T-helper 22 cell (primary cell): ENCODE measurements around the gene ADARB1.

Source experiments
- DNase-seq: peaks from one replicate; pipeline ENCODE4 v3.0.0-alpha.2; 2020; ENCODE audit warnings: low read depth

ADARB1 gene

DNA sequence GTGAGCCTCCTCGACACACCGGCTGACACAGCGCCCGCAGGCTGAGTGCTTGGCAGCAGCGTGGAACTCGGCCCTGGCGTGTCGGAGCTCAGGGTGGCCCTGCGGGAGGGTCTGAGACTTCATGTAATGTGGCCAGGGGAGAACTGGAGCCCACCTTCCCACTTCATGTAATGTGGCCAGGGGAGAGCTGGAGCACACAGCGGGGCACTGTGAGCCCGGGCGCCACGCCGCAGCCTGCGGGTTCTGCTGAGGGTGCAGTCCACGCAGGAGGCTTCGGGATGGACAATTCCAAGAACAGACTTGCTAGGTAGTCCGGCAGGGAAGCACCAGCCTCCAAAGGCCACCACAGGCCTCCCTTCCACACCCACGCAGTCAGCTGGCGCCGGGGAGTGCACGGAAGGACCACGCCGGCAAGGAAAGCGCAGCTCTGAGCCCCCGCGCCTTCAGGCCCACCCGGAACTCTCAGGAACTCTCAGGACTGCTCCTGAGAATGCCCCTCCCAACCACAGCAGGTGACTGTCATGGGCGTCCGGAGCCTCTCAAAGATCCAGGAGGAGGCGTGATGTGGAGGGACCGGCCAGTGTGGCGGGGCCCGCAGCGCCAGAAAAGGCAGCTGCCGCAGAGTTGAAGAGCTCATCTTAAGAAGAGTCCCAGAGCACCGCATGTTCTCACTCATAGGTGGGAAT lies 19.3 kb upstream of the ADARB1 start:
- DNase-seq = no peak

GRCh38 chr21:45055861-45056260 lies 18.5 kb upstream of the ADARB1 start:
- DNase-seq = no peak

GRCh38 chr21:45056296-45056904 lies 18.0 kb upstream of the ADARB1 start:
- no peak for DNase-seq

GRCh38 chr21:45056917-45057560 lies 17.3 kb upstream of the ADARB1 start:
- DNase-seq = no peak

GRCh38 chr21:45057886-45058285 lies 16.5 kb upstream of the ADARB1 start:
- DNase-seq = no peak

DNA sequence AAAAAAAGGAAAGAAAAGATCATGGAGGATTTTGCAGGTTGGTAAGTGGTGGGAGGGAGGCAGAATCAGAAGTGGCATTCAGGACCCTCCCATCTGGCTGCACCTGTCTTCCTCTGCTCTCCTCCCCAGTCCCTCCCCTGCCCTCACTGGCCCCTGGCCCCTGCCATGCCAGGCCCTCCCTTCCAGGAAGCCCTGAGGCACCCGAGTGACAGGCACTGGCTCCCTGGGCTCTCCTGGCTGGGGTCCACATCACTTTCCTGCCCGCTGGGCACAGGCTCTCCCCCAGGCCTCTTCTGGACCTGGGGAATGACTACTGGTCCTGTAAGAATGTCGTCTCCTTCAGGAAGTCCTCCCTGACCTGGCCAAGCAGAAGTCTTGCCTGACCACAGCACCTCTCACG lies 15.3 kb upstream of the ADARB1 start:
- DNase-seq = no peak

DNA sequence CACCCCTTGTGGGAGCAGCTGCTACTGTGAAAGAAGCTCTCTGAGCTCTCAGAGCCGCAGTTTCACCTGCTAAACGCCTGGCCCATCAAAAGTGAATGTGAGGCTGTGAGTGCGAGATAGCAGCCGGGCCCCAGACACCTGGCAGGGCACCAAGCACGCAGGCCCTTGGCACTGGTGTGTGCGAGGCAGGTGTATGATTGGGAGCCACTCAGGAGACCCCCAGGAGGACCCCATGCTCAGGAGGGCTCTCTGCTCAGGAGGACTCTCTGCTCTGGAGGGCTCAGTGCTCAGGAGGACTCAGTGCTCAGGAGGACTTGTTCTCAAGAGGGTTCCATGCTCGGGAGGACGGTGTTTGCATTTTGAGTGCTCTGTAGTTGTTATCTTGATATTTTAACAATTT lies 14.3 kb upstream of the ADARB1 start:
- no peak for DNase-seq

GRCh38 chr21:45060675-45061311 lies 13.6 kb upstream of the ADARB1 start:
- no peak for DNase-seq

DNA sequence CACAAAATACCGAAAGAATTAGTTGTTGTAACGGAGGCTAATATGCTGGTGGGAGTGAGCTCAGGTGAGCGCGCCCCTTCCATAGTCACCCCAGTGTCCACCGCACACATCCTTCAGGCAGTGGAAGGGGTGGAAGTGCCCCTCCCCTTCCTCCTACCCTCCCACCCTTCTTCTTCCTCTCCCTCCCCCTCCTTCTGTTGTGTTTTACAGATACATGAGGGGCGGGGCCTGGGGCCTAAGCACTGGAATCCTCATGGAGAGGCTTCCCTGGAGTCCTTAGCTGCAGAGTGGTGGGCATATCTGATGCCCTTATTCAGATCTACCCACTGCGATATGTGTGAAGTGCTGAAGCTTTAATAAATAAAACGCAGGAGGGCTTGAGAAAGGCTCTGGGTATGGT lies 10.3 kb upstream of the ADARB1 start:
- no peak for DNase-seq

- no peak for DNase-seq
Measured at GRCh38 chr21:45064618-45065399, 9.6 kb upstream of the ADARB1 start.

GRCh38 chr21:45067462-45068285 lies 6.7 kb upstream of the ADARB1 start:
- no peak for DNase-seq

DNA sequence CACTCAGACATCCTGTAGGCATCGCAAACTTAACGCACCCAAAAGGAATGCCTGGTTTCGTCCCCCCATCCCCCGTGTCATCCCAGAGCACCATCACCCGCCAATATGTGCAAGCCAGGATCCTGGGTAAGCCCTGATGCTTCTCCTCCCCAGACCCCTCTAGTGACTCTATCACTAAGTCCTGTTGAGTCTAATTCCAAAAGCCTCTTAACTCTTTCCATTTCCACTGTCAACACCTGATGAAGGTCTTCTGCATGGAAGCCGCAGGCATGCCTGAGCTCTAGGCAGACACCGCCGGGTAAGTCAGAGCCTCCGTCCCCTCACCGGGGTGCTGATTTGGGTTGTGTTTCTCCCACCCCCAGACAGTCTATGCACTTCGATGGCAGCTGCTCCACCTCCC lies 5.3 kb upstream of the ADARB1 start:
- no peak for DNase-seq

DNA sequence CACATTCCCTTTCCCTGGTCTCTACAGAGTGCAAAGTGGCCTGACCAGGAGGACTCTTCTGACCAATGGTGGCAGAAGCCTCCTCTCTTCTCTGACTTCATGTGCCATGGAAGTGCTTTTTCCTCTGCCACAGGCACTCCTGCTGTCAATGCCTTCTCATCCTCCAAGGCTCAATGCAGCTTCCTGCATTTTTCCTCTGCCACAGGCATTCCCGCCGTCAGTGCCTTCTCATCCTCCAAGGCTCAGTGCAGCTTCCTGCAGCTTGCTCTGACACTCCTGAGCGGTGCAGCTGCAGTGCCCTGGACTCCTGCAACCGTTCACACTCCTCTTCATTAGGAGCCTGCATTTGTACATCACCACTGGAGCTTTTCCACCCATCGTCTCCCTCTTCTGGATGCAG lies 4.7 kb upstream of the ADARB1 start:
- no peak for DNase-seq

DNA sequence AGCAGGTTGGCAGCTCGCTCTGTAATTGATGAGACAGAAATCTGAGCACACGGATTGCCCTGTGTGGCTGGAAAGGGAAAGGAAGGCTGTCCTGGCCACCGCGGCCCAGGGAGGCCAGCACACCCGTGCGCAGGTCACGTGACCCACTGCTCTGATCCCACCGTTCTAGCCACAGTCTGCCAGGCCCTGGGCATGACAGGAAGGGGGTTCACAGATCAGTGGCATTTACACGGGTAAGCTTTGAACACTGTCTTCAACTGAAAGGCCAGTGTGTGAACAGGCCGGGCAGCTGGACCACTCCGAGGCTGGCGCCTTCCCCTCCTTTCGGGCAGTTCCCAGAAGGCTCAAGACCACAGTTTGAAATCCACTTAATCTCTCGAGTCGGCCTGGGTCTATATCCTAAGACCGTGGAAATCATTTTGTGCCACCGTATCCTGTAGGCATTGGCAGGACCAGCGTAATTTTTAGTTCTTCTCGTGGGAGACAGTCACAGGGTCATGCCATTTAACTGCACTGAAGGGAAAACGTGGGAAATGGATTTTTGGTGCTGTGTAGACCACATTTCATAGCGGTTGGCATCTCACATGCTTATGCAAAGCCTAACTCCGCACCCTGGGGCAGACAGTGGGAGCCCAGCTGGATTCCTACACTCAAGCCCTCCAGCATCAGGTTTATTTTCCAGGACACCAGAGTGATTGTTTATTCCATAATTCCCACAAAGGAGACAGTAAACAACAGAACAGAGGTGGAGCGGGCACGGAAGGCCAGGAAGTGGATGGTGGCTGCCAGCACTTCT lies 3.1 kb upstream of the ADARB1 start:
- no peak for DNase-seq

DNA sequence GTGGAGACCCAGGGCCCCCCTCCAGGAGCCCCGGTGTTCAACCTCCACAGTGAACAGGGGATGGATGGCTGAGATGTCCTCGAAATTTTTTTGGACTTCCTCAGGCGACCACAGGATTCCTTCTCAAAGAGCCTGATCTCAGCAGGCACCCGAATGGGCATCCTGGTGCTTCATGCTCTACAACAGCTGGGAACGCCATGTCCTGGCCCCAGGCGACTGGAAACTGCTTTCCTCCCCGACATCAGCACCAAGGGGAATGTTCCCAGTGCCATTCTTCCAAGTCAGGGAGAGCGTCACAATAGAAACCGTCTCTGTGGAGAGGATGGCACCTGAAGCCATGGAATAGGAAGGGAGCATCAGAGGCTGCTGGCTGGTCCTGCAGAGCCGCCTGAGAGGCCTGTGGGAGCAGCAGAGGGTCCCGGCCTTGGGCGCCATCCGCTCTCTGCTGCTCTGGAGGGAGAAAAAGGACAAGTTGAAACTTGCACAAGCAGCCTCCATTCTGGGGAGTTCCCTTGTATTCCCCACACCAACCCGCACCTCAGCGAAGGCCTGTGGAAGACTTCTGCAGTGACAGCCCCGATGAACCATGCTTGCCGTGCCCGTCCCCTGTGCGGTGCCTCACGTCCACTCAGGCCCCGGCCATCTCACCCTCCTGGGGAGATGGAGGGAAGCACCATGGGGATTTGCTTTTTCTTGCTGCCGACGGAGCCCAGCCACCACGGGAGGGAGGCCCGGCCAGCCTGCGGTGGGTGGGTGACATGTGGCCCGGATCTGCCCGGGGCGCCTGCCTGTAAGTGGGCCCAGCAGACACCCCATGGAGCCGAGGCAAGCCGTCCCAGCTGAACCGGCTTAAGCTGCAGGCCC lies 2.3 kb upstream of the ADARB1 start:
- DNase-seq = no peak

DNA sequence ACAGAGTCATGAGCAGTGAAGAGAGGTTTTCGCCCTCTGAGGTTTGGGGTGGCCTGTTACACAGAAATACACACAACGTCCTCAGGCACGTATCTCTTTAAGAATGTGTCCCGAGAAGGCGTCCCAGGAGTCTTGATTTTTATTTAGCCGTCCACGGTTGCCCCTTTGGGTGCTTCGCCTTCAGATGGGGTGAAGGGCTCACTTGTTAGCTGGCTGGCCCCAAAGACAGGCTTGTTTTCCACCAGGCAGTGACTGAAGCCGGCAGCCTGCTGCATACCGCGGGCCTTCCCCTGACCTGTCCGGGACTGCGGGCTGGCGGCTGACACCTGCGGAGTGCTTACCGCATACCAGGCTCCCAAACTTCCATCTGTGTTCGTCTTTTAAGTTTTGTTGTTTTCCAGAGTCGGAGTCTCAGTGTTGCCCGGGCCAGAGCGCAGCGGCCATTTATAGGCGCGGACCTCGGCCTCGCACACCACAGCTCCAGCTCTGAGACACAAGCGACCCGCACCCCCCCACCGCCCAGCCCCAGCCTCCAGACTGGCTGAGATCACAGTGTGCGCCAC lies 1.6 kb upstream of the ADARB1 start:
- no peak for DNase-seq

DNA sequence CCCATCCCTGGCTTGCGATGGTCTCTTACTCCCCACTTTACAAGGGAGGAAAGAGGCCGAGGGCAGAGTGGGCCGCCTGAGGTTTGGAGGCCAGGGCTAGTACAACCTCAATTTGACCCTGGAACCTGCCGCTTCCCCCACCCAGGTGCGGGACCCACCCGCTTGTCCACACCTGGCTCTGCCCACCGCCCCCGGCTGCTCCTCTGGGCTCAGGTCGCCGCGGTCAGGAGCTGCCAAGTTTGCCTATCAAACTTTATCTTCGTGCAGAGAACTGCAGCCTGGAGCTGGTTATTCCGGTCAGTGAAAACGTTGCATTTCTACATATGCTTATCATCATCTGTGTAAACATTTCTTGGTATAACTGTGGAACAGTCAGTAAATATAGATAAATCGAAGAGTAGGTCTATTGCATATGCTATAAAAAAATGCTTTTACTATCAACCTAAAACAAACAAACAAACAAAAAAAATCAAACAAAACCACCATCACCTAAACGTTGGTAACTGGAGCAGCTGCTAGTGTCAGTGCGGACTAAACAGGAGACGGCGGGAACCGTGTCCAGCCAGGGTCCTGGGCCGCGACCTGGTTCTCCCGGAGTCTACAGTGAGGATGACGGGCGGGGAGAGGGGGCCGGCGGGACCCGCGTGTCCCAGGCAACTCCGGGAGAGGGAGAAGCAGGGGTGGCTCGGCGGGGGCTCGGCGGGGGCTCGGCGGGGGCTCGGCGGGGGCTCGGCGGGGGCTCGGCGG lies 906 bp upstream of the ADARB1 start:
- no peak for DNase-seq

- DNase-seq = no peak
Measured at GRCh38 chr21:45074818-45075595, 627 bp downstream of the ADARB1 start.
